ENCODE measurements around the gene CLMN. TPM values are rescaled to one million over a fixed set of nuclear protein-coding genes. Genes with fewer than 3 reads are reported as not detected.
A peak's percentile ranks its signal among the peaks of the same experiment; 100 is the strongest.

The CLMN gene
- total RNA-seq, 1 donor from 2014 or later = 7.7 TPM

GRCh38 chr14:95267306-95267705 lies 52.4 kb downstream of the CLMN start:
- Mint-ChIP-seq H3K36me3 (ENCODE audit: low read depth) (no peaks in the 10 kb centered on the region), H3K4me3 (no peak overlapping the region), H3K9me3 (peaks cover 11% of the 10 kb centered on the region), H3K27ac (ENCODE audit: unreplicated experiment) (no peak overlapping the region), H3K4me1 (peaks cover 16% of the 10 kb centered on the region), H3K27me3 (ENCODE audit: low read depth) (no peaks in the 10 kb centered on the region)
- DNase-seq (ENCODE audit: low read depth, low spot score) = no peak
- TF ChIP-seq CTCF (conservative IDR thresholded peaks at IDR 0.05) = no peak

GRCh38 chr14:95265106-95266094 lies 54.3 kb downstream of the CLMN start:
- Mint-ChIP-seq H3K9me3 (peaks cover 11% of the 10 kb centered on the region), H3K27me3 (ENCODE audit: low read depth) (no peaks in the 10 kb centered on the region), H3K4me3 (no peak overlapping the region), H3K4me1 (peaks cover 23% of the 10 kb centered on the region), H3K27ac (ENCODE audit: unreplicated experiment) (peak overlapping the region; percentile 47), H3K36me3 (ENCODE audit: low read depth) (no peaks in the 10 kb centered on the region)
- no peak for DNase-seq (ENCODE audit: low read depth, low spot score)
- no peak for TF ChIP-seq CTCF (conservative IDR thresholded peaks at IDR 0.05)

GRCh38 chr14:95264271-95264973 lies 55.3 kb downstream of the CLMN start:
- no peak for TF ChIP-seq CTCF (conservative IDR thresholded peaks at IDR 0.05)
- Mint-ChIP-seq H3K27ac (ENCODE audit: unreplicated experiment) (peak overlapping the region; percentile 75), H3K27me3 (ENCODE audit: low read depth) (no peaks in the 10 kb centered on the region), H3K9me3 (peaks cover 11% of the 10 kb centered on the region), H3K4me1 (peaks cover 23% of the 10 kb centered on the region), H3K4me3 (no peak overlapping the region), H3K36me3 (ENCODE audit: low read depth) (no peaks in the 10 kb centered on the region)
- no peak for DNase-seq (ENCODE audit: low read depth, low spot score)

GRCh38 chr14:95263527-95264231 lies 56.0 kb downstream of the CLMN start:
- no peak overlapping the region for H3K4me3 Mint-ChIP-seq
- H3K9me3 Mint-ChIP-seq = peaks cover 11% of the 10 kb centered on the region
- no peaks in the 10 kb centered on the region for H3K27me3 Mint-ChIP-seq (ENCODE audit: low read depth)
- TF ChIP-seq CTCF (conservative IDR thresholded peaks at IDR 0.05) = no peak
- no peaks in the 10 kb centered on the region for H3K36me3 Mint-ChIP-seq (ENCODE audit: low read depth)
- H3K4me1 Mint-ChIP-seq = peaks cover 23% of the 10 kb centered on the region
- no peak for DNase-seq (ENCODE audit: low read depth, low spot score)
- no peak overlapping the region for H3K27ac Mint-ChIP-seq (ENCODE audit: unreplicated experiment)

GRCh38 chr14:95262511-95262891 lies 57.2 kb downstream of the CLMN start:
- Mint-ChIP-seq H3K9me3 (peaks cover 9% of the 10 kb centered on the region), H3K27ac (ENCODE audit: unreplicated experiment) (peak overlapping the region; percentile 13), H3K4me1 (peaks cover 23% of the 10 kb centered on the region), H3K4me3 (no peak overlapping the region), H3K36me3 (ENCODE audit: low read depth) (no peaks in the 10 kb centered on the region), H3K27me3 (ENCODE audit: low read depth) (no peaks in the 10 kb centered on the region)
- no peak for DNase-seq (ENCODE audit: low read depth, low spot score)
- TF ChIP-seq CTCF (conservative IDR thresholded peaks at IDR 0.05) = no peak
